Measurements from ENCODE around the gene ESCO1. TPM values are rescaled to one million over a fixed set of nuclear protein-coding genes. Genes with fewer than 3 reads are reported as not detected.
A peak's percentile ranks its signal among the peaks of the same experiment; 100 is the strongest.
"Not testable (repeated sequence)": the region's sequence is repeated elsewhere in the genome, so short reads cannot be mapped to it uniquely, and the experiment has no call there.

Gene ESCO1, protein sequence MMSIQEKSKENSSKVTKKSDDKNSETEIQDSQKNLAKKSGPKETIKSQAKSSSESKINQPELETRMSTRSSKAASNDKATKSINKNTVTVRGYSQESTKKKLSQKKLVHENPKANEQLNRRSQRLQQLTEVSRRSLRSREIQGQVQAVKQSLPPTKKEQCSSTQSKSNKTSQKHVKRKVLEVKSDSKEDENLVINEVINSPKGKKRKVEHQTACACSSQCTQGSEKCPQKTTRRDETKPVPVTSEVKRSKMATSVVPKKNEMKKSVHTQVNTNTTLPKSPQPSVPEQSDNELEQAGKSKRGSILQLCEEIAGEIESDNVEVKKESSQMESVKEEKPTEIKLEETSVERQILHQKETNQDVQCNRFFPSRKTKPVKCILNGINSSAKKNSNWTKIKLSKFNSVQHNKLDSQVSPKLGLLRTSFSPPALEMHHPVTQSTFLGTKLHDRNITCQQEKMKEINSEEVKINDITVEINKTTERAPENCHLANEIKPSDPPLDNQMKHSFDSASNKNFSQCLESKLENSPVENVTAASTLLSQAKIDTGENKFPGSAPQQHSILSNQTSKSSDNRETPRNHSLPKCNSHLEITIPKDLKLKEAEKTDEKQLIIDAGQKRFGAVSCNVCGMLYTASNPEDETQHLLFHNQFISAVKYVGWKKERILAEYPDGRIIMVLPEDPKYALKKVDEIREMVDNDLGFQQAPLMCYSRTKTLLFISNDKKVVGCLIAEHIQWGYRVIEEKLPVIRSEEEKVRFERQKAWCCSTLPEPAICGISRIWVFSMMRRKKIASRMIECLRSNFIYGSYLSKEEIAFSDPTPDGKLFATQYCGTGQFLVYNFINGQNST
- total RNA-seq (2014; rRNA removed; shearing (Covaris generic); ENCODE audit: low replicate concordance) = 7.3 and 13.3 TPM in 2 replicates

- peak; percentile 95 for DNase-seq
- H3K27me3 ChIP-seq = no peaks in the 10 kb centered on the region
- H3K36me3 ChIP-seq = peaks cover 2% of the 10 kb centered on the region; the same call in 1 of the 2 replicates
- peak within 1 kb of the TSS; percentile 91 for H3K4me3 ChIP-seq
- H3K9me3 ChIP-seq = no peaks in the 10 kb centered on the region
These were observed at the start of gene ESCO1 for GRCh38 chr18:21600526-21601410. Gene ESCO1, minus strand, starts transcription at chr18:21600704. Its CDS starts 25,861 bp downstream, at chr18:21574843.

- H3K9me3 ChIP-seq, DNase-seq, H3K27me3 ChIP-seq, H3K4me3 ChIP-seq: not testable (repeated sequence)
- peaks cover 14% of the 10 kb centered on the region for H3K36me3 ChIP-seq
These were observed 39.9 kb upstream of the ESCO1 start for GRCh38 chr18:21640375-21640774.

GRCh38 chr18:21638822-21639221 is 38.3 kb upstream of the ESCO1 start:
- H3K36me3 ChIP-seq = peaks cover 25% of the 10 kb centered on the region
- DNase-seq = no peak

DNA sequence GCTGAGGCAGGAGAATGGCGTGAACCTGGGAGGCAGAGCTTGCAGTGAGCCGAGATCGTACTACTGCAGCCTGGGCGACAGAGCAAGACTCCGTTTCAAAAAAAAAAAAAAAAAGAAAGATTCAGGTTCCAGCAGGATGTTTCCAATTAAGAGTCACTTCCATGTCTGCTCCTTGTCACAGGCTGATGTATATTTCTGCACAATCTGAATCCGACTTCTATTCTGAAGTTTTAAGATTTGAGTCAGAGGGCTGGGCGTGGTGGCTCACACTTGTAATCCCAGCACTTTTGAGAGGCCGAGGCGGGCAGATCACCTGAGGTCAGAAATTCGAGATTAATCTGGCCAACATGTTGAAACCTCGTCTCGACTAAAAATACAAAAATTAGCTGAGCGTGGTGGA is 36.3 kb upstream of the ESCO1 start:
- H3K36me3 ChIP-seq = peaks cover 42% of the 10 kb centered on the region
- no peaks in the 10 kb centered on the region for H3K27me3 ChIP-seq
- no peak overlapping the region for H3K4me3 ChIP-seq
- no peaks in the 10 kb centered on the region for H3K9me3 ChIP-seq
- no peak for DNase-seq

More at GRCh38 chr18:21638822-21639221, 38.3 kb upstream of the ESCO1 start:
- Histone ChIP-seq H3K27me3 (no peaks in the 10 kb centered on the region), H3K4me3 (no peak overlapping the region), H3K9me3 (no peaks in the 10 kb centered on the region)

DNA sequence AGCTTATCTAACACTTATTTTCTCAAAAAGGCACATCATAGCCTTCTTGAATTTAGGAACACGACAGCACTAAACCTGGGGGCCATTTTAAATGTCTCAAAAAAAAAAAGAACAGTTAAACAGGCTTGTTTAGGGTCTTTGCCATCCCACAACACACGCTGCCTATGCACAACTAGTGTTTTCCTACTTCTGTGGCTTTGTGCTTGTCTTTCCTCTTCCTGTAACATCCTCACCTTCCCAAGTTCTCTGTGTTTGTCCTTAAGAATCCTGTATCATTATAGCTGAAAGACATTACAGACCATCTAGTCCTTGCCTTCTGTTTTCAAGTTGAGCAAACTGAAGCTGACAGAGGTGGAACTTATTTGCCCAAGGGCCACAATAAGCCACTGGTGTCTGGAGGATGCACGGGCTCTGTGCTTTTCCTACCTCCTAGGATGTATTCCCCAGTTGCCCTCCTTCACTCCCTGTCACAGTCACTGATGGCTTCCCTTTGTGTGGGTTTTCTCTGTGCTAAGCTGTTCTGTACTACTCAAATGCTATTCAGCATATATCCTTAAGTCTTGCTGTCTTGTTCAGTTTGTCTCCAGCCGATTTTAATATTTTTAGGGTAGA is 34.2 kb upstream of the ESCO1 start:
- Histone ChIP-seq H3K36me3 (peaks cover 49% of the 10 kb centered on the region), H3K9me3 (no peaks in the 10 kb centered on the region), H3K4me3 (no peak overlapping the region), H3K27me3 (no peaks in the 10 kb centered on the region)
- DNase-seq = no peak

DNA sequence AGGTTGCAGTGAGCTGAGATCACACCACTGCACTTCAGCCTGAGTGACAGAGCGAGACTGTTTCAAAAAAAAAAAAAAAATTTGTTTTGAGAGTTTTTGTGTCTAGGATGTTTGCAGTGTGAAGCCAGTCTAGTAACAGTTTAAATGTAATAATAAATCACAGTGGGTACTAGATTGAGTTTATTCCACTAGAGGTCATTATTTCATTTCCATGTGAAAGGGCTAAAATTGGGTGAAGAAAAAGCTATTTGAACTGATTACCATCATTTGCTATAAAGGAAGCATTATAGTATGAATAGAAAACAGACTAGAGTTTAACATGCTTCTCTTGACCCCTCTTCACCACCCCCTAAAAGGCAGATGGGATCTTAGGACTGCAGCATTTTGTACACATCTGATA is 31.9 kb upstream of the ESCO1 start:
- Histone ChIP-seq H3K36me3 (peaks cover 69% of the 10 kb centered on the region), H3K4me3 (no peak overlapping the region), H3K9me3 (no peaks in the 10 kb centered on the region), H3K27me3 (no peaks in the 10 kb centered on the region)
- no peak for DNase-seq

GRCh38 chr18:21629089-21629832 is 28.8 kb upstream of the ESCO1 start:
- H3K27me3 ChIP-seq = no peaks in the 10 kb centered on the region
- H3K36me3 ChIP-seq = peaks cover 74% of the 10 kb centered on the region
- DNase-seq = no peak
- no peak overlapping the region for H3K4me3 ChIP-seq
- no peaks in the 10 kb centered on the region for H3K9me3 ChIP-seq

GRCh38 chr18:21621640-21622039 is 21.1 kb upstream of the ESCO1 start:
- H3K27me3 ChIP-seq, H3K9me3 ChIP-seq, H3K4me3 ChIP-seq, DNase-seq: not testable (repeated sequence)
- peaks cover 64% of the 10 kb centered on the region for H3K36me3 ChIP-seq

DNA sequence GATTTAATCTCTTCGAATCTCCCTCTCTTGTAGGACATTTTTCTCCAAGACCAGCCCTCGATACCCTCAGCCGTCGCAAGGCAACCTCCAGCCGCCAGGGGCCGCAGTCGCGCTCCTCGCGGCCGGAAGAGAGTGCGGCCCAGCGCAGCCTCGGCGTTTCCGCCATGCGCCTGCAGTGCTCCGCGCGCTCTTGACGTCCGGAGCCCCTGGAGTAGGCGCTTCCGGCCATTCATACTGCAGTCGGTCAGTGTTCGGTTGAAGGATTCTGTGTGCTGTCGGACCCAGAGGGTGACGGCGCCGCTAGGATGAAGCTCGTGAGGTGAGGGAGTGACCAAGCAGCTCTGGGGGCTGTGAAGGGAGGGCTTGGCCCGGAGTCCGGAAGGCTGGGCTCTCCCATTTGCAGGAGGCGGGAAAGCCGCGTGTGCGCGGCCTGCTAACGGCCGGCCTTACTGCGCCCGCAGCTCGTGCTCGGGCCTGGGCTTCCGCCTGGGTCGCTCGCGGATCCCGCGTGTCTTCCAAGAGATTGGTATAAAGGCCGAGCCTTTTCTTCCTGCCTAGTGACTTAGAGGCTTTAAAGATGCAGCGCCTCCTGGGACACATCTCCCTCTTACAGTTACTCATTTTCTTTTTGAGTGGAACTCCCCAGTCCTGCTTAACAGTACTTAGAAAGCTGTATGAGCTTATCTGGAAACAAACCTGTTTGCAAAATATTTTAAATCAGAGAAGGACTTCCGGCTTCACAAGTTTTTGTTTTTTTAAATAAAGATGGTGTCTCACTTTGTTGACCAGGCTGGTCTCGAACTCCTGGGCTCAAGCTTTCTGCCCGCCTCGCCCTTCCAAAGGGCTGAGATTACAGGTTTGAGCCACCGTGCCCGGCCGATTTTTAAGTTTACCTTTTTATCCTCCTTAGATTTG is 11.9 kb upstream of the ESCO1 start, which contains the start of gene SNRPD1:
Gene SNRPD1 (plus strand): TSS at position 190 of the 915 bp plus-strand sequence. CDS start 116 bp downstream, at position 306.
- peak within 1 kb of the TSS; percentile 71 for H3K4me3 ChIP-seq
- H3K27me3 ChIP-seq = no peaks in the 10 kb centered on the region
- H3K36me3 ChIP-seq = peaks cover 43% of the 10 kb centered on the region
- H3K9me3 ChIP-seq = no peaks in the 10 kb centered on the region
- peak; percentile 89 for DNase-seq

GRCh38 chr18:21611401-21612124 is 11.1 kb upstream of the ESCO1 start:
- H3K27me3 ChIP-seq, H3K9me3 ChIP-seq, DNase-seq: not testable (repeated sequence)
- H3K4me3 ChIP-seq = peak overlapping the region; percentile 71
- peaks cover 35% of the 10 kb centered on the region for H3K36me3 ChIP-seq

- Histone ChIP-seq H3K27me3 (no peaks in the 10 kb centered on the region), H3K9me3 (no peaks in the 10 kb centered on the region), H3K4me3 (no peak overlapping the region), H3K36me3 (peaks cover 1% of the 10 kb centered on the region; the same call in 1 of the 2 replicates)
- no peak for DNase-seq
These were observed 4.7 kb upstream of the ESCO1 start for GRCh38 chr18:21605213-21605612.

- no peaks in the 10 kb centered on the region for H3K27me3 ChIP-seq
- H3K36me3 ChIP-seq = peaks cover 2% of the 10 kb centered on the region; the same call in 1 of the 2 replicates
- no peak overlapping the region for H3K4me3 ChIP-seq
- H3K9me3 ChIP-seq = no peaks in the 10 kb centered on the region
- DNase-seq = no peak
These were observed 4.2 kb upstream of the ESCO1 start for GRCh38 chr18:21604671-21605070.

DNA sequence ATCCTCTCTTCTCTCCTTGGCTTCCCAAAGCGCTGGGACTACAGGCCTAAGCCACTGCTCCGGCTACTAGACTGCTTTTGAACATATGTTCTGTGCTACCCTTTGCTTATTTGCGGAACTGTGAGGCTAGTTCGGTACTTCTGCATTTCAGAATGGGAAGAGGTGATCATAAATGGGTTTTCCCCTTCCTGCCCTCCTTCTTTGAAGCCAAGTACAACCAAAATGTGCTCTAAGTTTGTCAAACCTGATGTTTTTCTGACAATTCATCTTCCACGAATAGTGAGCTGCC is 1.7 kb upstream of the ESCO1 start:
- no peak for DNase-seq
- Histone ChIP-seq H3K27me3 (no peaks in the 10 kb centered on the region), H3K4me3 (no peak overlapping the region), H3K9me3 (no peaks in the 10 kb centered on the region), H3K36me3 (peaks cover 2% of the 10 kb centered on the region; the same call in 1 of the 2 replicates)

Data from MG63 (cell line).